CD4-positive, alpha-beta T cell treated with Interleukin-1 beta for 1 hour (primary cell): Measurements from ENCODE around the gene MAGEA3.

Experiments
- DNase-seq, 2 donors: peaks; one replicate each; pipeline ENCODE4 v3.0.0-alpha.2; 2020 to 2022

The MAGEA3 gene

GRCh38 chrX:152738560-152738959, 40.0 kb downstream of the MAGEA3 start:
- DNase-seq, result no peak
